GM12865 (cell line): ENCODE data around the gene MKRN1.
"Not testable (repeated sequence)": the region's sequence is repeated elsewhere in the genome, so short reads cannot be mapped to it uniquely, and the experiment has no call there.

Experiments used
- DNase-seq: peaks from one replicate; pipeline ENCODE4 v3.0.0; 2010; ENCODE audit warnings: low read depth
- H3K4me3 ChIP-seq: 2 replicates; pipeline ENCODE4 v1.5.1; 2011; ENCODE audit warnings: mild to moderate bottlenecking, low read depth, low read length, control low read depth
- TF ChIP-seq, protein P1 (sequence below): IDR thresholded peaks from 2 replicates; pipeline ENCODE4 v1.5.1; 2011; ENCODE audit warnings: low read length, control low read depth, low read depth, inconsistent platforms; ENCODE audit not compliant: insufficient read depth; ENCODE audit errors: missing control alignments

Gene MKRN1

DNA sequence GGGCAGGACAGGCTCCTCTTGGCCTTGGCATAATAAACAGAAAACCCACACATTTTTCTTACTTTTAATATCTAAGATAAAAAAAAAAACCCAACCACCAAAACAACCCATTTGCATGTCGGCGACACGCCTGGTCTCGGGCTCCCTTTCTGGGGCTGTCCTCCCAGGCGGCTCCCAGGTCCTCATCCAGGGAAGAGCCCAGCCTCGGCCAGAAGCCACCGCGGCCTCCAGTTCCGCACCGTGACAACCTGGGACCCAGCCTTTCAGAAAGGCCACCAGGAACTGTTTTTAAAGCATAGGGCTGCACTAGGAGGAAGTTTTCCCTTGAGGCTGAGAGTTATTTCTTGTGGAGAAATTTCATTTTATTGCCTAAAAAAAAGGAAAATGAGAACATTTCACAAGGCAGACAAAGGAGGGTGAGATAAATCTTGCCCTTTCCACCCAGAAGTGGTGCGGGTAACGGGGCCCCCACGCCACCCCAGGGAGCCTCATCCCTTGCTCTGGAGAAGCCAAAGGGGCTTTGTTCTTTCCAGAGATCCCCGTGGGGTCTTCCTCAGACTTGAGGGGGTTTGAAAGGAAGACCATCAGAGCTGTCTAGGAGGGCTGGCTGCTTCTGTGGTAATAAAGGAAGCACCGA lies 39.2 kb upstream of the MKRN1 start:
- no peak overlapping the region for H3K4me3 ChIP-seq
- TF ChIP-seq, protein P1, sequence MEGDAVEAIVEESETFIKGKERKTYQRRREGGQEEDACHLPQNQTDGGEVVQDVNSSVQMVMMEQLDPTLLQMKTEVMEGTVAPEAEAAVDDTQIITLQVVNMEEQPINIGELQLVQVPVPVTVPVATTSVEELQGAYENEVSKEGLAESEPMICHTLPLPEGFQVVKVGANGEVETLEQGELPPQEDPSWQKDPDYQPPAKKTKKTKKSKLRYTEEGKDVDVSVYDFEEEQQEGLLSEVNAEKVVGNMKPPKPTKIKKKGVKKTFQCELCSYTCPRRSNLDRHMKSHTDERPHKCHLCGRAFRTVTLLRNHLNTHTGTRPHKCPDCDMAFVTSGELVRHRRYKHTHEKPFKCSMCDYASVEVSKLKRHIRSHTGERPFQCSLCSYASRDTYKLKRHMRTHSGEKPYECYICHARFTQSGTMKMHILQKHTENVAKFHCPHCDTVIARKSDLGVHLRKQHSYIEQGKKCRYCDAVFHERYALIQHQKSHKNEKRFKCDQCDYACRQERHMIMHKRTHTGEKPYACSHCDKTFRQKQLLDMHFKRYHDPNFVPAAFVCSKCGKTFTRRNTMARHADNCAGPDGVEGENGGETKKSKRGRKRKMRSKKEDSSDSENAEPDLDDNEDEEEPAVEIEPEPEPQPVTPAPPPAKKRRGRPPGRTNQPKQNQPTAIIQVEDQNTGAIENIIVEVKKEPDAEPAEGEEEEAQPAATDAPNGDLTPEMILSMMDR, result no peak
- no peak for DNase-seq

DNA sequence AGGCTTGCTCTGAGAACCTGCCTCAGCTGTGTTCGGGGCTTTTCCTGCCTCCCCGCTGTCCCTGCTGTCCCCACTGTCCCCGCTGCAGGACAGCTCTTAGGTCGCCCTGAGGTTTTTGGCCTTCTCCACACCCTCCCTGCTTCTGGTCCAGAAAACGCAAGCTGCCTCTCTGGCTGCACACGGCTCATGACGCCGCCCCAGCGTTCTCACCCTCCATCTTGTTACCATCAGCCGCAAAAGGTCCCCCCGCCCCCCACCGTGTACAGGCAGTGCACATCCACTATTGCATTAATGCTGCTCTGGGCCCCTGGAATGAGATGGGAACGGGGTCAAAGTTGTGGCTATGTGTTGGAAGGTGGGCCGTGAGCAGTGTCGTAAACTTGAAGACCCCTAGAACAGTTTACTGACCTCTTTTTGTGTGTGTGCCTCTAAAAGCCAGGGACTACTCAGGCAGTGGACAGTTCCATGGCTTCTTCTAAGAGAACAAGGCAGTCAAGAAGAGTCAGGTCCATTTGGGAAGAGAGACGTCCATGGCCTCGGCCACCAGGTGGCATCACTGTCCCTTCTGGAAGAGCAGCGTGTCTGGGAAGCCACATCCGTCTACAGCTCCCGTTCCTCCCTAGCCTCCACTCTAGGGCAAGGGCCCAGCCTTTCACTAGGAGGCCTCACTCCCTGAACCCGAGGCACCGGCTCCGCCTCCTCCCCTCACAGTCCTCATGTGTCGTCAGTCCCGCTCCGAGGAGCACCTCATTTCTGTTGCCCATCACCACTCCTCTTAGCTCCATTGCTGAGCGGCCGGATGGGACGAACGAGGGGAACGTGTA lies 38.5 kb upstream of the MKRN1 start:
- DNase-seq, result peak; percentile 78
- H3K4me3 ChIP-seq, result no peak overlapping the region
- TF ChIP-seq, protein P1, result peak; percentile 77

DNA sequence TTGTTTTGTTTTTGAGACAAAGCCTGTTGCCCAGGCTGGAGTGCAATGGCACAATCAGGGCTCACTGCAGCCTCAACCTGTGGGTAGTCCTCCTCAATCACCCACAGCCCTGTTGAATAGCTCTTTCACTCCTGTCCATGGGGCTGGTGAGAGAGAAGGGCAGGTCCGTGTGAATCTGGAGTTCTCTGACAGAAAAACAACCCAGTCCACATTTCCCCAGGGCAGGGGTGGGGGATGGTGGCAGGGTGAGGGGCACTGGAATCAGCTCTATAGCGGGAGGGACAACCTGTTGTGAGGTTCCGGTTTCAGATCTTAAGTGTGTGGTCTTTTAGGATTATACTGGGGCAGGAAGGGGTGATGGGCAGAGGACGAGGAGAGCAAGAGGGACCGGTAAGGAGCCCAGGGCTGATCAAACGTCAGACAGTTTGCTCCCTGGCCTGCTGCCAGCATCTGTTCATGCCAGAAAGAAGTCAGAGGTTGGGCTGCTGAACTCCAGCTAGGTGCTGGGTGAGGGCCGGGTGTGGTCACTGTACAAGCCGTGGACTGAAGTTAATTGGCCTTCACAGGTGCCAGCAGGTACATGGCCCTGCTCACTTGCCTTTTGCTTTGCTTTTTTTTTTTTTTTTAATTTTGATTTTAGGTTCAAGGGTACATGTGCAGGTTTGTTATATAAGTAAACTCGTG lies 33.2 kb upstream of the MKRN1 start:
- no peak for DNase-seq
- H3K4me3 ChIP-seq, result no peak overlapping the region
- TF ChIP-seq, protein P1, result no peak

DNA sequence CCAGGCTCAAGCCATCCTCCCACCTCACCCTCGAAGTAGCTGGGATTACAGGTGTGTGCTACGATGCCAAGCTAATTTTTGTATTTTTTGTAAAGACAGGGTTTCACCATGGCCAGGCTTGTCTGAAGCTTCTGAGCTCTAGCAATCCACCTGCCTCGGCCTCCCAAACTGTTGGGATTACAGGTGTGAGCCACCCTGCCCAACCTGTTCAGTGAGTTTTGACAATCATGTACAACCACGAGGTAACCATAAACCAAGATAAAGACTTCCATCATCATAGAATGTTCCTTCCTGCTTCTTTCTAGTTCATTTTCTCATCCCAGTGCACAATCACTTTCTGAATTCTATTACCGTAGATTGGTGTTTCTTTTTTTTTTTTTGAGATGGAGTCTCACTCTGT lies 30.5 kb upstream of the MKRN1 start:
- no peak overlapping the region for H3K4me3 ChIP-seq
- no peak for DNase-seq
- TF ChIP-seq, protein P1, result no peak

DNA sequence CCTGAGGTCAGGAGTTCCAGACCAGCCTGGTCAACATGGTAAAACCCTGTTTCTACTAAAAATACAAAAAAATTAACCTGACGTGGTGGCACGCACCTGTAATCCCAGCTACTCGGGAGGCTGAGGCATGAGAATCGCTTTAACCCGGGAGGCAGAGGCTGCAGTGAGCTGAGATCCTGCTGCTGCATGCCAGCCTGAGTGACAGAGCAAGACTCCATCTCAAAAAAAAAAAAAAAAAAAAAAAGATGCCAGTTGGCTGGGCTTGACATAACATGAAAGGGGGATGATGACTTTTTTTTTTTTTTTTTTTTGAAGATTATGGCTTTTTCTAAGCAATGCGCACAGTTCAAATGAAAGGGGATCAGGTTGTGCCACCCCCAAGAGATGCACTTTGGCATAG lies 28.3 kb upstream of the MKRN1 start:
- DNase-seq, H3K4me3 ChIP-seq: not testable (repeated sequence)

DNA sequence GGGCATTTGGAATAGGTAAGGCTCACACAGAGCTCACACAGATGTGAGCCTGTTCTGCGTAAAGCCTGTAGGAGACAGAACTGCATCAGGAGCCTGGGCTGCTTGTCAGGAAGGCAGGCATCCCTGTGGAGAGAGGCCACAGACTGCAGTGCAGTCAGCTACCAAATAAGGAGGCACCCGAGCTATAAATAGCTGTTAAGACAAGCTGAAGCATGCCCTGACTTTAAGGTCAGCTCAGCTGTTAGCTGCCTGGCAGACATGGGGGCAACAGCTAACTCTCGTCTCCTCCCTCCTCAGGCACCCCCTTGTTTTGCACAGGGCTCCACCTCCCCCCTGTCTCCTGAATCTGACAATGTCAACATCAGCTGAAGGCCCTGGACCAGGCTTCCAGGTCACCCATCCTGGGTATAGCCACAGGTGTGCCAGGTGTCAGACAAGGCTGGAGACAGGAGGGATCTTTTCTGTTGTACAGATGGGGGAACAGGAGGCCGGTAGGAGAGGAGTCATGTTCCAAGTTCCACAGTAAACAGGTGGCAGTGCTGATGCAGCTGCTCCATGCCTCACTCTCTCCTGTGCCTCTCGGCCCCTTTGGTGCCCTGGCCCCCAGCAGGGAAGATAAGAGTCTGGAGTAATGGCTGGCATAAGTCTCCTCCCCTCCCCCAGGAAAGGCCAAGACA lies 27.6 kb upstream of the MKRN1 start:
- no peak overlapping the region for H3K4me3 ChIP-seq
- peak; percentile 19 for DNase-seq
- TF ChIP-seq, protein P1, result no peak

DNA sequence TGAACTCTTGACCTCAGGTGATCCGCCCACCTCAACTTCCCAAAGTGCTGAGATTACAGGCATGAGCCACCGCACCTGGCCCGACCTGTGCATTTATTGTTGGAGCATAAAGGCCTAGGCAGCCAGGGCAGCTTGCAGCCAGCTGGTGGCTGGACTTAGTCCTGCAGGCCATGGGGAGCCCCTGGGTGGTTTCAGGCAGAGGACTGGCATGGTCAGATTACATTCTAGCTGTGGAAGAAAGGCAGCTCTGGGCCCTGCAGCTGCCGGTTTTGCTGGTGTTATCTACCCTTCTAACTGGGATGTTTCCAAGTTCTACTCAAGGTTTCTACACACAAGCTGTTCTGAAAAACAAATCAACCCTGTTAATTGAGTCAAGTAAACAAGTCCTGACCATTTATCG lies 22.7 kb upstream of the MKRN1 start:
- DNase-seq, result no peak
- TF ChIP-seq, protein P1, result no peak
- no peak overlapping the region for H3K4me3 ChIP-seq

DNA sequence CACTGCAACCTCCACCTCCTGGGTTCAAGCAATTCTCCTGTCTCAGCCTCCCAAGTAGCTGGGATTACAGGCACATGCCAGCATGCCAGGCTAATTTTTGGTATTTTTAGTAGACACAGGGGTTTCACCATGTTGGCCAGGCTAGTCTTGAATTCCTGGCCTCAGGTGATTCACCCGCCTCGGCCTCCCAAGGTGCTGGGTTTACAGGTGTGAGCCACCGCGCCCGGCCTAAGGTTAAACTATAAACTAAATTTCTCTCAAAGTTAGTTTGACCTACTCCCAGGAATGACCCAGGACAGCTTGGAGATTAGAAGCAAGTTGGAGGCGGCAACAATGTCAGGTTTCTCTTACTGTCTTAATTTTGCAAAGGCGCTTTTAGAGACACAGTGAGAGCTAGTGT lies 18.5 kb upstream of the MKRN1 start:
- H3K4me3 ChIP-seq, DNase-seq: not testable (repeated sequence)
